ENCODE measurements around the gene EFNA2.

EFNA2 gene

GRCh38 chr19:1273263-1274041 is 12.2 kb upstream of the EFNA2 start:
- H3K4me3 ChIP-seq (ENCODE audit: low read depth, low read length) = no peak overlapping the region
- in situ Hi-C loops (cut with HindIII; ENCODE audit: low sequenced_read_pairs) = no loop called here
- no peak for TF ChIP-seq CTCF (IDR thresholded peaks at IDR 0.05; ENCODE audit: low read depth, low read length)
- no peak for DNase-seq (ENCODE audit: low read depth, low spot score)

GRCh38 chr19:1274081-1274851 is 11.4 kb upstream of the EFNA2 start:
- no peak for DNase-seq (ENCODE audit: low read depth, low spot score)
- peak overlapping the region; percentile 39 for H3K4me3 ChIP-seq (ENCODE audit: low read depth, low read length)
- TF ChIP-seq CTCF (IDR thresholded peaks at IDR 0.05; ENCODE audit: low read depth, low read length) = no peak
- in situ Hi-C loops (cut with HindIII; ENCODE audit: low sequenced_read_pairs) = no loop called here

- DNase-seq (ENCODE audit: low read depth, low spot score) = no peak
- in situ Hi-C loops (cut with HindIII; ENCODE audit: low sequenced_read_pairs) = no loop called here
- peak overlapping the region; percentile 39 for H3K4me3 ChIP-seq (ENCODE audit: low read depth, low read length)
- TF ChIP-seq CTCF (IDR thresholded peaks at IDR 0.05; ENCODE audit: low read depth, low read length) = no peak
These were observed 10.8 kb upstream of the EFNA2 start for GRCh38 chr19:1274852-1275259.

- no peak for TF ChIP-seq CTCF (IDR thresholded peaks at IDR 0.05; ENCODE audit: low read depth, low read length)
These were observed 10.3 kb upstream of the EFNA2 start, which contains the start of gene FAM174C for GRCh38 chr19:1275260-1275975. Gene FAM174C (plus strand): TSS chr19:1275530. CDS start chr19:1275550, 20 bp downstream.

GRCh38 chr19:1275976-1276627 is 9.6 kb upstream of the EFNA2 start:
- no peak for TF ChIP-seq CTCF (IDR thresholded peaks at IDR 0.05; ENCODE audit: low read depth, low read length)
- no peak for DNase-seq (ENCODE audit: low read depth, low spot score)
- peak overlapping the region; percentile 63 for H3K4me3 ChIP-seq (ENCODE audit: low read depth, low read length)
- in situ Hi-C loops (cut with HindIII; ENCODE audit: low sequenced_read_pairs) = no loop called here

More at GRCh38 chr19:1275260-1275975, 10.3 kb upstream of the EFNA2 start, which contains the start of gene FAM174C:
- peak within 1 kb of the TSS; percentile 63 for H3K4me3 ChIP-seq (ENCODE audit: low read depth, low read length)
- DNase-seq (ENCODE audit: low read depth, low spot score) = peak; percentile 98
- in situ Hi-C loops (cut with HindIII; ENCODE audit: low sequenced_read_pairs) = no loop called here

GRCh38 chr19:1276628-1277022 is 9.0 kb upstream of the EFNA2 start:
- no peak for DNase-seq (ENCODE audit: low read depth, low spot score)
- in situ Hi-C loops (cut with HindIII; ENCODE audit: low sequenced_read_pairs) = no loop called here
- no peak for TF ChIP-seq CTCF (IDR thresholded peaks at IDR 0.05; ENCODE audit: low read depth, low read length)
- H3K4me3 ChIP-seq (ENCODE audit: low read depth, low read length) = peak overlapping the region; percentile 63
